ENCODE measurements around the gene AUTS2.

DNA sequence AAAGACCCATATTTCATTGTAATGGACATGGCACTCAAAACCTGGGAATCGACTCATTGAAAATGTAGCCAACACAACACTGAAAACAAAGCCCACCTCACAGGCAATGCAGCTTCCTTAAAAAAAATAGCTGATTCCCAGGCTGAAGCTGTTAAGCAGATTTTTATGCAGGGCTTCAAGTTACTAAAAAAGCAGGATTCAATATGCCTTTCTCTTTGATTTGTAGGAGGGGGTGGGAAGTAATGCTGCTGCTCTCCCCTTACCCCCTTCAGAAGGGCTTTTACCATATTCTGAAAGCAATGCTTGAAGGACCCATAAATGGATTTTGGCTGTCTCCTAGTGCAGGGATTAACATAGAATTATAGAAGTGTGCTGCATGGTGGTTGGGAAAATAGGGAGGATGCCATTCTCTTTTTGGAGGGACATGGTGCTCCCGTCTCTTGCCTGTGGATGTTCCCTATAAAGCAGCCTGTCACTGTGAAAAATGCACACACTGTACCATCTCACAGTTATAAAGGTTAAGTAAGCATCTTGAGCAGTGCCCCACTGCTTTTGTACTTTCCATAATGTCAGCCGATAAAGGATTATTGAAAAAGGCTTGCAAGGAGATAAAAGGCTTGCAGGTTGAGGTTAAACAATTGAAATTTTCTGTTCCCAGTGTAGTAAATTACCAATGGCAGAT lies 262.8 kb downstream of the AUTS2 start:
- TF ChIP-seq, protein P1, sequence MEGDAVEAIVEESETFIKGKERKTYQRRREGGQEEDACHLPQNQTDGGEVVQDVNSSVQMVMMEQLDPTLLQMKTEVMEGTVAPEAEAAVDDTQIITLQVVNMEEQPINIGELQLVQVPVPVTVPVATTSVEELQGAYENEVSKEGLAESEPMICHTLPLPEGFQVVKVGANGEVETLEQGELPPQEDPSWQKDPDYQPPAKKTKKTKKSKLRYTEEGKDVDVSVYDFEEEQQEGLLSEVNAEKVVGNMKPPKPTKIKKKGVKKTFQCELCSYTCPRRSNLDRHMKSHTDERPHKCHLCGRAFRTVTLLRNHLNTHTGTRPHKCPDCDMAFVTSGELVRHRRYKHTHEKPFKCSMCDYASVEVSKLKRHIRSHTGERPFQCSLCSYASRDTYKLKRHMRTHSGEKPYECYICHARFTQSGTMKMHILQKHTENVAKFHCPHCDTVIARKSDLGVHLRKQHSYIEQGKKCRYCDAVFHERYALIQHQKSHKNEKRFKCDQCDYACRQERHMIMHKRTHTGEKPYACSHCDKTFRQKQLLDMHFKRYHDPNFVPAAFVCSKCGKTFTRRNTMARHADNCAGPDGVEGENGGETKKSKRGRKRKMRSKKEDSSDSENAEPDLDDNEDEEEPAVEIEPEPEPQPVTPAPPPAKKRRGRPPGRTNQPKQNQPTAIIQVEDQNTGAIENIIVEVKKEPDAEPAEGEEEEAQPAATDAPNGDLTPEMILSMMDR (conservative IDR thresholded peaks at IDR 0.05; ENCODE audit: low read depth in 2 of 2), result no peak
- TF ChIP-seq EZH2phosphoT487 (IDR thresholded peaks at IDR 0.05; ENCODE audit: unreplicated experiment), result no peak
- TF ChIP-seq POLR2AphosphoS5 (IDR thresholded peaks at IDR 0.05; ENCODE audit: low read depth), result no peak
- TF ChIP-seq, protein P2, sequence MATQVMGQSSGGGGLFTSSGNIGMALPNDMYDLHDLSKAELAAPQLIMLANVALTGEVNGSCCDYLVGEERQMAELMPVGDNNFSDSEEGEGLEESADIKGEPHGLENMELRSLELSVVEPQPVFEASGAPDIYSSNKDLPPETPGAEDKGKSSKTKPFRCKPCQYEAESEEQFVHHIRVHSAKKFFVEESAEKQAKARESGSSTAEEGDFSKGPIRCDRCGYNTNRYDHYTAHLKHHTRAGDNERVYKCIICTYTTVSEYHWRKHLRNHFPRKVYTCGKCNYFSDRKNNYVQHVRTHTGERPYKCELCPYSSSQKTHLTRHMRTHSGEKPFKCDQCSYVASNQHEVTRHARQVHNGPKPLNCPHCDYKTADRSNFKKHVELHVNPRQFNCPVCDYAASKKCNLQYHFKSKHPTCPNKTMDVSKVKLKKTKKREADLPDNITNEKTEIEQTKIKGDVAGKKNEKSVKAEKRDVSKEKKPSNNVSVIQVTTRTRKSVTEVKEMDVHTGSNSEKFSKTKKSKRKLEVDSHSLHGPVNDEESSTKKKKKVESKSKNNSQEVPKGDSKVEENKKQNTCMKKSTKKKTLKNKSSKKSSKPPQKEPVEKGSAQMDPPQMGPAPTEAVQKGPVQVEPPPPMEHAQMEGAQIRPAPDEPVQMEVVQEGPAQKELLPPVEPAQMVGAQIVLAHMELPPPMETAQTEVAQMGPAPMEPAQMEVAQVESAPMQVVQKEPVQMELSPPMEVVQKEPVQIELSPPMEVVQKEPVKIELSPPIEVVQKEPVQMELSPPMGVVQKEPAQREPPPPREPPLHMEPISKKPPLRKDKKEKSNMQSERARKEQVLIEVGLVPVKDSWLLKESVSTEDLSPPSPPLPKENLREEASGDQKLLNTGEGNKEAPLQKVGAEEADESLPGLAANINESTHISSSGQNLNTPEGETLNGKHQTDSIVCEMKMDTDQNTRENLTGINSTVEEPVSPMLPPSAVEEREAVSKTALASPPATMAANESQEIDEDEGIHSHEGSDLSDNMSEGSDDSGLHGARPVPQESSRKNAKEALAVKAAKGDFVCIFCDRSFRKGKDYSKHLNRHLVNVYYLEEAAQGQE (IDR thresholded peaks at IDR 0.05; ENCODE audit: unreplicated experiment), result no peak
- no peak for TF ChIP-seq EZH2 (IDR thresholded peaks at IDR 0.05; ENCODE audit: low read depth, unreplicated experiment)
- TF ChIP-seq STAT1 (IDR thresholded peaks at IDR 0.05; ENCODE audit: unreplicated experiment), result no peak
- no peak for TF ChIP-seq CREB1 (CRISPR knock-in tag; IDR thresholded peaks at IDR 0.05; ENCODE audit: low read depth)
- no peak for TF ChIP-seq ZNF331 (CRISPR knock-in tag; IDR thresholded peaks at IDR 0.05; ENCODE audit: low read depth)
- TF ChIP-seq, protein P3, sequence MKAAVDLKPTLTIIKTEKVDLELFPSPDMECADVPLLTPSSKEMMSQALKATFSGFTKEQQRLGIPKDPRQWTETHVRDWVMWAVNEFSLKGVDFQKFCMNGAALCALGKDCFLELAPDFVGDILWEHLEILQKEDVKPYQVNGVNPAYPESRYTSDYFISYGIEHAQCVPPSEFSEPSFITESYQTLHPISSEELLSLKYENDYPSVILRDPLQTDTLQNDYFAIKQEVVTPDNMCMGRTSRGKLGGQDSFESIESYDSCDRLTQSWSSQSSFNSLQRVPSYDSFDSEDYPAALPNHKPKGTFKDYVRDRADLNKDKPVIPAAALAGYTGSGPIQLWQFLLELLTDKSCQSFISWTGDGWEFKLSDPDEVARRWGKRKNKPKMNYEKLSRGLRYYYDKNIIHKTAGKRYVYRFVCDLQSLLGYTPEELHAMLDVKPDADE (IDR thresholded peaks at IDR 0.05), result no peak
- TF ChIP-seq NANOG (IDR thresholded peaks at IDR 0.05; ENCODE audit: borderline replicate concordance), result no peak

Measured in GM23338 (cell line).